KBM-7 (cell line): ENCODE measurements around the gene CLDN1.

ENCODE experiments used
- DNase-seq: peaks from one replicate; pipeline ENCODE4 v3.0.0-alpha.2; 2015
- in situ Hi-C: fragments of 300-500 bp; cut with MboI; formaldehyde crosslinking; loops from 2 replicates; pipeline ENCODE4 v1.14.3; 2020; ENCODE audit warnings: low sequenced_read_pairs, low pct_unique_long_range_greater_than_20kb, mixed read lengths

Gene CLDN1, protein sequence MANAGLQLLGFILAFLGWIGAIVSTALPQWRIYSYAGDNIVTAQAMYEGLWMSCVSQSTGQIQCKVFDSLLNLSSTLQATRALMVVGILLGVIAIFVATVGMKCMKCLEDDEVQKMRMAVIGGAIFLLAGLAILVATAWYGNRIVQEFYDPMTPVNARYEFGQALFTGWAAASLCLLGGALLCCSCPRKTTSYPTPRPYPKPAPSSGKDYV

DNA sequence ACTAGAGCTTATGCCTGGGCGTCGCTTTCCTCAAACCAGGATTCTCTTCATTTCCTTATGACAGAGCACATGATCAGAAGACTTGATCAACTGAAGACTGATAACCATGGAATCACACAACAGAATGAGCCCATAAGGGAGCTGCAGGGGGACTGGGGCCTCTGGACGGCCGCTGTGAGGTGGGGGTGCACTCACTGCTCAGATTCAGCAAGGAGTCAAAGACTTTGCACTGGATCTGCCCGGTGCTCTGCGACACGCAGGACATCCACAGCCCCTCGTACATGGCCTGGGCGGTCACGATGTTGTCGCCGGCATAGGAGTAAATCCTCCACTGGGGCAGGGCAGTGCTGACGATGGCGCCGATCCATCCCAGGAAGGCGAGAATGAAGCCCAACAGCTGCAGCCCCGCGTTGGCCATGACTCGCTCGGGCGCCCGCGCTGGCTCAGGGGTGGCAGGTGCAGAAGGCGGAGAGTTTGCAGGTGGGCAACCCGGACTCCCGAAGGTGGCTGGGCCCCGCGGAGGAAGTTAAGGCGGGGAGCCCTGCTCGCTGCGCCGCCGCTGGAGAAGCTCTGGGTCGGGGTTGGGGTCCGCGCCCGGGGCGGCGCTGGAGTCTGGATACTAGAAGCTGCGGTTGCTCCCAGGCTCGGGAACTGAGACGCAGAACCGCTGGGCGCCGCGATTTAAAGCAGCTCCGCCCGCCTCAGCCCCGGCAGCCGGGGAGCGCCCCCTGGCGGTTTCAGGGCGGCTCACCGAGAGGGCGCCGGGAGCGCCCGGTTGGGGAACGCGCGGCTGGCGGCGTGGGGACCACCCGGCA lies at the start of gene CLDN1:
Gene CLDN1, minus strand, starts transcription at position 658 of the 815 bp plus-strand sequence. Its CDS starts 240 bp downstream, at position 418.
- peak; percentile 63 for DNase-seq
- in situ Hi-C loops: no loop called here

DNA sequence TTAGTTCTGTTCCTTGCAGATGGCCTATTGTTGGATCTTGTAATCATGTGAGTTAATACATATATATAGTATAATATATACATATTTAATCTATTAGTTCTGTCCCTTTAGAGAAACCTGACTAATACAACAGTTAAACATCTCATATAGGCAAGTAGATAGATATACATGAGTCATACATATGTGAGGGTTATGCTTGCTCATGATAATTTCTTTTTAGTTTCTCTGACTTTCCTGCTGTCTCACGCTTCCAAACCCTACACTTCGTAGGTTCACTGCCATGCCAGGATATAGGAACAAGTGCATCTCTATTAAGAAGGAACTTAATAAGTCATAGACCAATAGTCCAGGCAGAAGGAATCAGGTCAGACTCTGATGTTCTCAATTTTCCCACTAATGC lies 48.9 kb upstream of the CLDN1 start:
- no peak for DNase-seq

DNA sequence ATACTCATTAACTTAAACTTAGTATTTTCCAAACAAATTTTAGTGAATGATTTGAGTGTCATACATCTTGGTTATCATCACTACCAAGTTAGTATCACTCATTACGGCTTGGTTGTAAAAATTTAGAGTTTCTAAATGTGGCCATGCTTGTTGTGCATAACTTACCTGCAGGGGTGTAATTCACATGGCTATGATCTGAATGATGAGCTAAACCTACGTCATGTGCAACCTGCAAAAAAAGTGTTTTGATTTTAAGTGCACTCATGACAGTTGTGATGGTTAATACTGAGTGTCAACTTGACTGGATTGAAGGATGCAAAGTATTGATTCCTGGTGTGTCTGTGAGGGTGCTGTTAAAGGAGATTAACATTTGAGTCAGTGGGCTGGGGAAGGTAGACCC lies 48.1 kb upstream of the CLDN1 start:
- in situ Hi-C loops: no loop called here
- no peak for DNase-seq

More for the DNA sequence above, 48.9 kb upstream of the CLDN1 start:
- in situ Hi-C loops: no loop called here

DNA sequence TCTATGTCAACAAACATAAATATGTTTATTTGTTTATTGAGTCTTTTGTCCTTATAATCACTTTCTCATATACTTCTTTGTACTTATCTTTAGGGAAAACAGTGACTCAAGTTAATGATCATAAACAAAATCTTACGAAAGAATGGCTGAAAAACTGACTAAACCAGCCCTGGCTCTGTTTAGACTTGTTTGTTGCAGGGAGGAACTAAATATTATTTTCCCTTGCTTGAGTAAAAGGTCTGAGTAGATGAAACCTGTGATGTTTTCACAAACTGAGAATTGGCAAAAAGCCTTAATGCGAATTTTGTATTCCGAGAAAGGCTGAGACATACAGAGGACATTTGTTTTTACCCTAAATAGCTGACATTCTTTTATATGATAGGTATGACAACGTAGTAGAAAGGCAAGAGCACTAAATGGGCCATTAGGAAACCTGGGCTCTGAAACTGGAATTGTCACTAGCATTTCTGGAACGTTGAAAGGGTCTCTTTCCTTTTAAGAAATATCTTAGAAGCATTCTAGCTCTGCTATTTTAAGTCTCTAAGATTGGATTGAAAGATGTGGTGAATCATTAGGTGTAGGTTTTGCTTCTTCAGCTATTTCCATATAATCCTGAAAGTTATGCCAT lies 47.5 kb upstream of the CLDN1 start:
- no peak for DNase-seq
- in situ Hi-C loops: no loop called here

DNA sequence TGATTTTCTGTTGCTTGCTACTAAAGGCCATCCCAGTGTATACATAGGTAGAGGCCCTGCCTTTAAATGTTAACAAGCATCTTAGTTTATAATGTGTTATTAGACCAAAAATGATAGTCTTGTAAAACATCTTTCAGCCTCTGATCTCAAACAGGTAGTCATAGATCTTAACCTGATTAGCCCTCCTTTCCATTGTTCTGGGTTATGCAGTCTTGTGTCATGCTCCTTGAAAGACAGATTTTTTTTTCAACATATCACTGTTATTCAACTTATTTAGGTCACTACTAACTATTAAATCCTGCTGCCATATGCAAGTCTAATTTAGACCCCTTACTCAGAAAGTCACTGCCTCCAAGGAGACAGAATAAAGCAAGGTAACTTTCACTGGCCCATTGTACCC lies 46.6 kb upstream of the CLDN1 start:
- in situ Hi-C loops: no loop called here
- no peak for DNase-seq

DNA sequence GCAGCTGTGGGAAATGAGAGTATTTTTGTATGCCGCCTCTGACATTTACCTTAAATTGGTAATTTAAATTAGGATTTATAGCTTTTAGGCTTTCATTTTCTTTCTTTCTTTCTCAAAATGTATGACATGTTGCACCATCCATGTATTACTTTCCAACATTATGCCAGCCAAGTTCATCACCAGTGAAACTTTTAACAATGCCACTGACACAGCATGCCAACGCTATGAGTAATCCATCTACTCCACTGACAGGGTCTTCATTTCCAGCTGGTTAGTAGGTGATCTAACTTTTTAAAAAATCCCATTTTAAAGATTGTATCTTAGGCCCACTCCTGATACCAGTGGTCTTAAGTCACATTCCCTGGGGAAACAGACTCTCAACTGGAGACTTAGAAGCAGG lies 43.9 kb upstream of the CLDN1 start:
- in situ Hi-C loops: no loop called here
- DNase-seq: no peak

DNA sequence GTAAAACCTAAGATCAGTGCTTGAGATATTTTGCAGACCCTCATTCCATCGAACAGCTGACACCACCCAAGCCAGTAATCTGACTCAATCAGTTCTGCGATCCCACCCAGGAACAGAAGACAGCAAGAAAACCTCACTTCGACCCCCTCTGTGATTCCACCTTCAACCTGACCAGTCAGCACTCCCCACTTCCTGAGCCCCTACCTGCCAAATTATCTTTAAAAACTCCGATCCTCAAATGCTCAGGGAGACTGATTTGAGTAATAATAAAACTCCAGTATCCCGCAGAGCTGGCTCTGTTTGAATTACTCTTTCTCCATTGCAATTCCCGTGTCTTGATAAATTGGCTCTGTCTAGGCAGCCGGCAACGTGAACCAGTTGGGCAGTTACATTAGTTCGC lies 40.0 kb upstream of the CLDN1 start:
- in situ Hi-C loops: no loop called here
- no peak for DNase-seq

DNA sequence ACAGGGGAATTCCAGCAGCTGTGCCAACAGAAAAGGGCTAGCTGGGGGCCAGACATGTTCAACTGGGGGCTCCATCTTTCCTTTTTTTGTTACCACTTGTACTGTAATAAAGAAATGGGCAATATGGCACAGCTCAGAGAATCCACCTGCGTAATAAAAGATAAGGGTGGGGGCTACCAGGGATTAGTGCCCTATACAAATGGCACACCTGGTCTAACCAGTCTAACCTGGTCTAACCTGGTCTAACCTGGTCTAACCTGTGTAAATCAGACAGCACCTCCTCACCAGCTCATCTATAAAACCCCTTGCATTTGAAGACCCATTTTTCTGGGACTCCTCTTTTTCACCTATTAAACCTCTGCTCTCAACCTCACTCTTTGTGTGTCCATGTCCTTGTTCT lies 39.5 kb upstream of the CLDN1 start:
- in situ Hi-C loops: no loop called here
- no peak for DNase-seq

DNA sequence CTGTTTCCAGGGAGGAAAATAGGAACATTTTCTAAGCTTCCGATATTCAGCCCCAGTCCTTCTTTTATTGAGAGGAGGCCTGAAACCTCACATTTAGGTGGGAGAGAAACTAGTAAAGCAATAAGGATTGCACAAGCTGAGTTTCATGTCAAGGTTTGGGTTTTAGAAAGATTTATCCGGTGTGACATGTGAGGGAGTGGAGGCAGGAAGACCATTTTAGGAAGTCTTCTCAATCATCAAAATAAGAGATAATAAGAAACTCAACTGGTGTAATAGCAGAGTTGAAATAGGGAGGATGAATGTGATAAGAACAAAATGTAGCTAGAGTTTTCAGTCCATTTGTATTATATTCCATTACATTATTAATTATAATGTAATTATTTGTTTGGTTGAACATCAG lies 38.0 kb upstream of the CLDN1 start:
- in situ Hi-C loops: no loop called here
- no peak for DNase-seq

DNA sequence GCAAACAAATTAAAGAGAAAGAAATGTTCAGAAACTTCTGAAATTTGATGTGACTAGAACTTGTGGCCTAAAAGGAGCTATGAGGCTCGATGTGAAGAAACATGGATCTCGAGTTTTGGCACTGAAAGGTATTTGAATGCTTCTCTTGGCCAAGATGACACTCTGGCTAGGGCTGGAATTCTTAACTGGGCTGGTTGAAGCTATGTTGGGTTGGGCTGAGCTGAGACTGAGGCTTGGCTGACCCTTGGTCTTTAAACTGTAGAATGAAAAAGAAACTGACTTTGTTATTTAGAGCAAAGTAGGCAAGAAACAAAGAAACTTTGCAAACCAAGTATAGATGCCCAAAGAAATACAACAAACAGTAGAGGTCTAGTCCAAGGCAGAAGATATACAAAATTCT lies 37.6 kb upstream of the CLDN1 start:
- DNase-seq: no peak
- in situ Hi-C loops: no loop called here

DNA sequence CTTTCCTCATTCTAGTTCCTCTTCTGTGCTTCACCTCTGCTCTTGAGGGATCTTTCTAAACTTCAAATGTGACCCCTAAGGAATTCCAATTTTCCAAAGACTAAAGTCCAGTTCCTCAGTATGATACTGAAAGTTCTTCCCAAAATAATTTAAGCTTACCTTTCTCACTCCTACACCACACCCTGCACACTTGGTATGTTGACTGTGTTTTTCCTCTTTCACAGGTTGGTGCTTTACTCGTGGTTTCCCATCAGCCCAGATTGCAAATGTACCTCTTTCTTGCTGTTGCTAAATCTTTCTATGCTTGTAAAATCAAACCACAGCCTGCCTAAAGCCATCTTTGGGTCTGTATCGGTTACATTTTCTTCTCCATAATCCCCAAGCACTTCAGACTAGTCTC lies 35.2 kb upstream of the CLDN1 start:
- DNase-seq: no peak
- in situ Hi-C loops: no loop called here

DNA sequence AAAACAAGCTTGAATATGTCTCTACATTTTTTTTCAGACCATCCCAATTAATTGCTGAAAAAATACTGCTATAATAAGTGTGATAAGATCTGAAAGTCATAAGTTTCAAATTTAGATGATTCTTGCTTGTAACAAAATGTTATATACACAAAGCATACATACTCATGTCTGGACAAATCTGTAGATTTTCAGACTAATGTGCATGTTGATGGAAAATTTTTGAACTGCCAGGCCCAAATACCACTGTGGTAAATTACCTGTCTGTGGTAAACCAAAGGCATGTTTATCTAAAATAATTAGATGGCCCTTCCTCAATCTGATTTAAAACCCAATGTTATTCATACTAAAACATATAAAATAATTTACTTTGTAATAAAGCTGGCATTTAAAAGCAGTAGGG lies 34.0 kb upstream of the CLDN1 start:
- no peak for DNase-seq
- in situ Hi-C loops: no loop called here

DNA sequence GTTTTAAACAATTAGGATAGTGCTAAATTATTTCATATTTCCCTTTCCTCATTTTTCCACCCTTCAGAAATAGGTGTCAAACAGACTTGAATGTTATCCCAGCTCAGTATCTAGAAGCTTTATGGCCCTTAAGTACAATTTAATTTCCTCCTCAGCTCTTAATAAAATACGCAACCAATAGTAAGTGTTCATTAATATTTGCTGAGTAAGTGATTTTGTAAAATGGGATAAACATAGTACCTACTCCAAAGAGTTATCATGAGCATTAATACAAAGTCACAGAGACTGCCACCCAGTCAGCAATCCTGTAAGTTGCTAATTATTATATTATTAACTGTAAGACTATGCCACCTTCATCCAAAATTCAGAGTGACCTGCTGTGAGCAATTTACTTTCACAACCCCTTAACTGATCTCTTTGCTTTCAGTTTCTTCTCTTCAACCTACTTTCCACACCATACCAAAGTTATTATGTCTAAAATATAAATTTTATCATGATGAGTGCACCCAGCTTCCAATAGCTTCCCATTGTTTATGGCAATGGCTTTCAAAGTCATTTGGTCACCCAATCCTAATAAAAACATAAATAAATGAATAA lies 30.7 kb upstream of the CLDN1 start:
- in situ Hi-C loops: no loop called here
- no peak for DNase-seq

DNA sequence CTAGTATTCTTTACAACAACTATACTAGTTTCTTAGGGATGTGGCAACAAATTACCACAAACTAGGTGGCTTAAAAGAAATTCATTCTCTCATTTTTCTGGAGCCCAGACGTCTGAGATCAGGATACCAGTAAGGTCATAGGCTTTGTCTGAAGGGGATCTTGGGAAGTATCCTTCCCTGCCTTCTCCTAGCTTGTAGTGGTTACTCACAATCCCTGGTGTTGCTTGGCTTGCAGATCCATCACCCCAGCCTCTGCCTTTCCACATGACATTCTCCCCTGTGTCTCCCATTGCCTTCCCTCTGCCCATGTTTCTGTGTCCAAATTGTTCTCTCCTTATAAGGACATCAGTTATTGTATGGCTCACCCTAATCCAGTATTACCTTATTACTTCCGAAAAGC lies 24.3 kb upstream of the CLDN1 start:
- no peak for DNase-seq
- in situ Hi-C loops: no loop called here

DNA sequence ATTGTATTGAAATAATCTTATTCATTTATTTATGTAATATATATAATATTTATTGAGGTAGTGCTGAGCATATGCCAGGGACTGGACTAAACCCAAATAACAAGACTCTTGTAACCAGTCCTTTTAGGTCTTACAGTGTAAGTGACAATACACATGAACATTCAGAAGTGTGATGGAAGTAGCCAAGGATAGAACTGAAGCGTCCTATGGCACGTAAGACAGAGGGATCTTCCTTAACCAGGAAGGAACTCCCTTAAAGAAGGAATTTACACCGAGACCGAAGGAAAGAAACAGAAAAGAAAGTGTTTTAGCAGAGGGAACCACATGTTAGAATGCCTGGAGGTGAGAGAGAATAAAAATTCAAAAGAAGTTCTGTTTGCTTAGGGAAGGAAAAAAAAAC lies 23.6 kb upstream of the CLDN1 start:
- DNase-seq: no peak

DNA sequence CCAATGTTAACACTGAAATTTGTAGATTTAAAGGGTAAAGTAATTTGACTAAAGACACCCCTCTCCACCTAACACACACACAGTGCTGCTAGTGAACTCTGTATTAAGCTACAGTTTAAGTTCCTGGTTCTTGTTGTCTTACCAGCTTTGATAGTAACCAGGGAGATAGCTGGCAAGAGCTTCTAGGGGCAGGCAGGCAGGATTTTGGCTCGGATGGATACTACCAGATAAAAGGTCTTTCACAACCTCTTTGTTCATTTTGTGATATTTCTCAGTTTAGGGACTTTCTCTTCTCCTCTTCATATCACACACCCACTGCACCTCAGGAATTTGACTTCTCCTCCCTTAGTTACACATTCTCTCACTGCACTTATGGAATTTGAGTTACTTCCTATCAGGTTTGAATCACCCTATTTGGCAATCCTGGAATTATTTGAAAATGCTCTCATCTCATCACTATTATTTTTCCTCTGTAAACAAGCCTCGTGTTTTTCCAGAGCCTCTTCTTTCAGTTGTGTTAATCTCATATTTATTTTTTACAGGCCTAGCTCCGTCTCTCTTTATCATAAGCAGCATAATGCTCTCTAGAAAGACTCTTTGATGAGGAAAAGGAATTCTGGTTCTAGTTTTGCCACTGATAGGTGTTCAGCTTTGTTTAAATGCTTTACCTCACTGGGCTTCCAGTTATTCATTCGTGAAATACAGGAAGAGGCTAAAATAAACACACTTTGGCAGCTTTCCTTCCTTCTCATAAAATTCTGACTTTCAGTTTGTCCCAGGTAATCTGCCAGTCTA lies 23.0 kb upstream of the CLDN1 start:
- in situ Hi-C loops: no loop called here

More for the DNA sequence above, 23.6 kb upstream of the CLDN1 start:
- in situ Hi-C loops: no loop called here

DNA sequence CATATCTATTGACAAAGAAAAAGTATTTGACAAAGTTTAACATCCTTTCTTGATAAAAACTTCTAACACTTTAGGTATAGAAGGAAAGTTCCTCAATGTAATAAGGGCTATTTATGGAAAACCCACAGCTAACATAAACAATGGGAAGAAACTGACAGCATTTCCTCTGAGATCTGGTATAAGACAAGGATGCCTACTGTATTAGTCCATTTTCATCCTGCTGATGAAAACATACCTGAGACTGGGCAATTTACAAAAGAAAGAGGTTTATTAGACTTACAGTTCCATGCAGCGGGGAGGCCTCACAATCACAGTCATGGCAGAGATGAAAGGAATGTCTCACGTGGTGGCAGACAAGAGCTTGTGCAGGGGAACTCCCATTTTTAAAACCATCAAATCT lies 17.8 kb upstream of the CLDN1 start:
- in situ Hi-C loops: no loop called here
- DNase-seq: no peak

More for the DNA sequence above, 23.0 kb upstream of the CLDN1 start:
- no peak for DNase-seq

DNA sequence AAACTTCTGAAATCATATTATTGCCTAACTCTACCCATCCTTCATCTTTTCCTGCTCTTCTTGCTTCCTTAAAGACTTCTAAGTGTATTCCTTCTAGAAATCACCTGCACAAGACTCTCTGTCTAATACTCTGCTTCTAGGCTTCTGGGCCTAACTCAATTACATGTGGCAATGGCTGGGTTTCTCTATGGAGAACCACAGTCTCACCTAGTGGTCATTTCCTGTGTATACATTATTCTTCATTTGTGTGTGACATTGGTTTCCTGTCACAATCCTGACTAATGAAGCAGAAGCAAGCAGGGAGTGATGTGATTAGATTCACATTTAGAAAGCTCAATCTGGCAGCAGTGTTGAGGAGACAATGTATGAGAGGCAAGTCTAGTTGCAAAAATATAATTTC lies 16.9 kb upstream of the CLDN1 start:
- in situ Hi-C loops: no loop called here
- DNase-seq: no peak

DNA sequence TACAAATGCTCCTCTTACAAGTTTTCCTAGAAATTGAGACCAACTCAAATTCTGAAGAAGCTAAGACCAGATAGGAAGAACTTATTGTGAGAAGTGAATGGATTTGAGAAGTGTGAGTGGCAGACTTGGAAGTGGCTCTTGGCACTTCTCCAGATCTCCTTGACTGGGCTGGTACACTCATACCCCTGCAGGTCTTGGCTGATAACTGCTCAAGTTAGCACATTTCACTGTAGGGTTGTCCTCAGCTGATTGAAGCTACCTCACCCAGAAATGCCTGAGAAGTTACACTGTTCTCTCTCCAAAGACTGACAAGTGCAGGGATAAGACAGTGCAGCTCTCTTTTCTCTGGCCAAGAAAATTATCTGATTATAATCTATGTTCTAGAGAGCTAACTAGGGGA lies 16.5 kb upstream of the CLDN1 start:
- in situ Hi-C loops: no loop called here
- DNase-seq: no peak
